ENCODE data around the gene KRT71.

The KRT71 gene

DNA sequence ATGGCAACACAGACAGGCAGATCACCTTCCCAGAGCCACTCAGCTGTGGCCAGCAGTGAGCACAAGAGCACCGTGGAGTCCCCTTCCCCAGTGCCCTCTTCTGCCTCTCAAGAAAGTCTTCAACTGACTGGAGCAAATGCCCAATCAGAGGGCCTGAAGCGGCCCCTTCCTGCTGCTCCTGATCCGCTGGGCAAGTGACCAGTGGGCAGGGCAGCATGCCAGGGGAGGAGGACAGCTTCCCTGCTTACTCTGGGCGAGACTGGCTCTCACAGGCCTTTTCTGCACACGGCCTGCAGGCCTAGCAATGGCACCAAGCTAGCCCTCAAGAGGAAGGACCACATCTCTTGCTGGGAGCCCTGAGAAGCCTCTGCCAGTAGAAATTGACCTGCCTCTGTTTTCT is 890 bp downstream of the KRT71 start:
- peaks cover 8% of the 10 kb centered on the region for H3K27me3 ChIP-seq (replicated peaks)
- no peaks in the 10 kb centered on the region for H3K36me3 ChIP-seq (replicated peaks)
- no peak for TF ChIP-seq CTCF (IDR thresholded peaks at IDR 0.05; ENCODE audit: low read depth, low read length, missing control alignments)
- in situ Hi-C loops (cut with HindIII; ENCODE audit: low pct_ligation_motif_present, low sequenced_read_pairs), result no loop called here
- no peak overlapping the region for H3K4me3 ChIP-seq (ENCODE audit: low read depth, low read length)
- H3K27ac ChIP-seq, result no peak overlapping the region
- DNase-seq, result no peak

DNA sequence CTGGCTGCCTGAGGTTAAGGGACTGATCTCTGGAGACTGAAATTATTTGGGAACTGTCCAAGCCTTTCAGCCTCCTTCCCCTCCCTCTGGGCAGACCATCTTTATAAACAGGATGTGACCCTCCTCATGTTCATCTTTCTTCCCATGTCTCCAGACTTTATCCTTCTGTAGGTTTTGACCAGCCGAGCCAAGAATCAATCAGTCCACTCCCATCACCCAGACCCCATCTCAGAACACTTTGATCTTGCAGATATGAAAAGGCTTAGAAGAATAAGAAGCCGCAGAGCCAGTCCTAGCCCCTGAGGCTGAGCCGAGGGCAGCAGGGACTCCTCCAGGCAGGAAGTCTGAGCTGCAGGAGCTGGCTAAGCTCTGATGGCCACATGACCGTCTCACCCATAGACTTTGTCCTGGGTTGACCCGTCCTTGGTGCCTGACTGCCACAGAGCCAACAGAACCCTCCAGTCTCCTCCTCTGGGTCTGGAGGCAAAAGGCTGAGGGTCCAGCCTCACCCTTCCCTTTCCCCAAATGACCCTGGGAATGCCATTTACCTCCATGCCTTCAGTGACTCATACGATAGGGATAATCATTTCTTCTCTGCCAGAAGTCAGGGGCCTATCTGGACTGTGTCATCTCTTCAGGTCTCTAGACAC is 1.6 kb downstream of the KRT71 start:
- Histone ChIP-seq H3K27me3 (replicated peaks) (peaks cover 8% of the 10 kb centered on the region), H3K27ac (no peak overlapping the region), H3K36me3 (replicated peaks) (no peaks in the 10 kb centered on the region), H3K4me3 (ENCODE audit: low read depth, low read length) (no peak overlapping the region)
- TF ChIP-seq CTCF (IDR thresholded peaks at IDR 0.05; ENCODE audit: low read depth, low read length, missing control alignments), result no peak
- no peak for DNase-seq
- in situ Hi-C loops (cut with HindIII; ENCODE audit: low pct_ligation_motif_present, low sequenced_read_pairs), result no loop called here

DNA sequence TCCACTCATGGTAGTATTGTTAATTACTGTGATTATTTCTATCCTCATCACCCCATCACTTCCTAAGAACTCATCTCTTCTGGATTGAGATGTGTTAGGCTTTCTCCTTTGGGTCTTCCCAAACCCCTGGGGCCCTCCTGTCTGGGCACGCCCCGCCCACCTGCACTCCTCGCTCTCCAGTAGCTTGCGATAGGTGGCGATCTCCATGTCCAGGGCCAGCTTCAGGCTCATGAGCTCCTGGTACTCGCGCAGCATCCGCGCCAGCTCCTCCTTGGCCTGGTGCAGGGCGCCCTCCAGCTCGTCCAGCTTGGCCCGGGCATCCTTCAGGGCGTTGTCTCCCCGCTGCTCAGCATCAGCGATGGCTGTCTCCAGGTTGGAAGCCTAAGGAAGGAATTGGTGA is 6.8 kb downstream of the KRT71 start:
- TF ChIP-seq CTCF (IDR thresholded peaks at IDR 0.05; ENCODE audit: low read depth, low read length, missing control alignments), result no peak
- Histone ChIP-seq H3K27ac (no peak overlapping the region), H3K27me3 (replicated peaks) (peaks cover under 1% of the 10 kb centered on the region)

DNA sequence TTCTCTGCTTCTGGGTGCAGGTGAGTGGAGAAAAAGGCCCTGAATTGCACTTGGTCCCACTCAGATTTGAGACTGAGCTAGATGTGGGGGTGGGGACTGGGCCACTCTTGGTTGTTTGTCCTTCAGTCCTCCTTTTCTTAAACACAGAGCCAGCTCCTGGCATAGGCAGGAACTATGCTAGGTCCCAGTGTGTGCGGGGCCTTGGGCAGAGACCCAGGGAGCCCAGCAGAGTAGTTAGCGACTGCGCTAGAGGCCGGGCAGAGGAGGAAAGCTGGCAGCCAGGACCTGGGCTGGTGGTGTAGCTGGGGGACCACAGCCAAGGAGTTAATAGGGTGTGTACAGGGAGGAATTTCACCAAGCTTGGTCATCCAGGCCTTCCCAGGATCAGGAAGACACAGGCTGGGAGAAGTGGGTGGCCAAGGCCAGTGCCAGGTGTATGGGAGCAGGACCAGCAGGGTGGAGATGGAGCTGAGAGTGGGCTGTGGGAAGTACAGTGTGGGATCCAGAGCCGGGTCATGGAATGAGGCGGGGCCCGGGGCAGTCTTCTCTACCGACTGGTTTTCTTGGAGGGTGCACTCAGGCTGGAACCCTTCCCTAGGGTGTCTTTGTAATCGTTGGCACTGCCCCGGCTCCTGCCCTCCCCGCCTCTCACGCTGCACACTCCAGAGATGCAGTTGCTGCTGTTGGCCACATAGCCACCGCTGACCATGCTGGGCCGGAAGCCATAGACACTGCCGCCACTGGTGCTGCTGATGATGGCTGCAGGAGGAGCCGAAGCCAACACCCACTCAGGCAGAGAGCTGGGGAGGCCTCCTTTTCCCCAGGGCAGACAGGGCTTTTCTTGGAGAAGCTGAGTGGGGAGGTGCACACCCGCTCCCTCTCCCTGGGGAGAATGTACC is 8.7 kb downstream of the KRT71 start:
- in situ Hi-C loops (cut with HindIII; ENCODE audit: low pct_ligation_motif_present, low sequenced_read_pairs), result no loop called here
- Histone ChIP-seq H3K4me3 (ENCODE audit: low read depth, low read length) (no peak overlapping the region), H3K27ac (no peak overlapping the region), H3K36me3 (replicated peaks) (no peaks in the 10 kb centered on the region), H3K27me3 (replicated peaks) (no peaks in the 10 kb centered on the region)
- no peak for TF ChIP-seq CTCF (IDR thresholded peaks at IDR 0.05; ENCODE audit: low read depth, low read length, missing control alignments)
- DNase-seq, result no peak

More for the DNA sequence above, 6.8 kb downstream of the KRT71 start:
- DNase-seq, result no peak
- Histone ChIP-seq H3K4me3 (ENCODE audit: low read depth, low read length) (no peak overlapping the region), H3K36me3 (replicated peaks) (no peaks in the 10 kb centered on the region)
- in situ Hi-C loops (cut with HindIII; ENCODE audit: low pct_ligation_motif_present, low sequenced_read_pairs), result no loop called here

DNA sequence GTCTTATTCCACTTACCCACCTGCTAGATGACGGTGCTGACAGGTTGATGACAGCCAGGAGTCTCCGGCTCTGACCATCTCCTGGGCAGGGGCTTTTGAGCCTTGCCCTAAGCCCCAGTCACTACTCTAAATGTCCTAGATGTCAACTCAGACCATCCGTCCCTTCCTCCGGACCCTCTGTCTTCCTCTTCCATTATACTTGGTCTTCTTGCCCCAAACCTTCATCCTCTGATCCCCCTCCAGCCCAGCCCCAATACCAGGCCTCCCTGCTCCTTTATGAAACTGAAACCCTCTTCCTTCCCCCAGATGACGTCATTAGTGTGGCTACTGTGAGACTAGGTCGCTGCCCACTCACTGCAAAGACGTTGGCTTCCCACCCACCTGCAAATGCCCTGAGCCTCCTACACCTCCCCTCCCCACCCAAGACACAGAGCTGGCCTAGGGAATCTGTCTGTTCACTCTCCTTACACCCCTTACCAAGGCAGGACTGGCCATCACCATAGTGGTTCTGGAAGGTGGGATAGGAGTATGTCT is 10.1 kb downstream of the KRT71 start:
- in situ Hi-C loops (cut with HindIII; ENCODE audit: low pct_ligation_motif_present, low sequenced_read_pairs), result no loop called here
- DNase-seq, result no peak
- TF ChIP-seq CTCF (IDR thresholded peaks at IDR 0.05; ENCODE audit: low read depth, low read length, missing control alignments), result no peak

More for the DNA sequence above, 10.1 kb downstream of the KRT71 start:
- Histone ChIP-seq H3K27me3 (replicated peaks) (no peaks in the 10 kb centered on the region), H3K4me3 (ENCODE audit: low read depth, low read length) (no peak overlapping the region), H3K27ac (no peak overlapping the region), H3K36me3 (replicated peaks) (no peaks in the 10 kb centered on the region)
